Liver (tissue), 9 donors: ENCODE measurements around the gene AKAP12. TPM values are rescaled to one million over a fixed set of nuclear protein-coding genes. Genes with fewer than 3 reads are reported as not detected.
"Not testable (repeated sequence)": the region's sequence is repeated elsewhere in the genome, so short reads cannot be mapped to it uniquely, and the experiment has no call there.

ENCODE experiments used
- DNase-seq: peaks from one replicate; pipeline ENCODE4 v3.0.0-alpha.2; 2017; ENCODE audit warnings: low spot score
- H3K27ac ChIP-seq, 2 donors: one replicate each; pipeline ENCODE4 v1.7.0; 2013; ENCODE audit warnings: inconsistent platforms in 2 of 2, low read length in 2 of 2, control low read depth in 1 of 2, low read depth in 1 of 2, mild to moderate bottlenecking in 1 of 2
- H3K27me3 ChIP-seq, 4 donors: one replicate each; pipeline versions ENCODE4 v1.6.1 to v1.7.0; 2013; ENCODE audit warnings: low read length in 3 of 4, inconsistent platforms in 1 of 4, mild to moderate bottlenecking in 1 of 4, moderate library complexity in 1 of 4; ENCODE audit not compliant: control insufficient read depth in 4 of 4, insufficient read depth in 4 of 4
- H3K36me3 ChIP-seq, 4 donors: one replicate each; pipeline versions ENCODE4 v1.6.1 to v1.7.0; 2013; ENCODE audit warnings: low read length in 3 of 4, mild to moderate bottlenecking in 3 of 4, low read depth in 1 of 4, moderate library complexity in 1 of 4; ENCODE audit not compliant: control insufficient read depth in 4 of 4, insufficient read depth in 3 of 4
- H3K4me1 ChIP-seq, 4 donors: one replicate each; pipeline versions ENCODE4 v1.6.1 to v1.7.0; 2013; ENCODE audit warnings: low read length in 3 of 4, mild to moderate bottlenecking in 3 of 4, moderate library complexity in 1 of 4; ENCODE audit not compliant: control insufficient read depth in 4 of 4, insufficient read depth in 4 of 4
- H3K4me3 ChIP-seq, 3 donors: one replicate each; pipeline versions ENCODE4 v1.6.1 to v1.7.0; 2013; ENCODE audit warnings: low read length in 3 of 3, control low read depth in 1 of 3, low read depth in 1 of 3, mild to moderate bottlenecking in 1 of 3
- H3K9ac ChIP-seq, 2 donors: one replicate each; pipeline ENCODE4 v1.7.0; 2013; ENCODE audit warnings: low read length in 2 of 2, mild to moderate bottlenecking in 2 of 2, moderate library complexity in 2 of 2, control low read depth in 1 of 2, low read depth in 1 of 2
- H3K9me3 ChIP-seq, 4 donors: one replicate each; pipeline versions ENCODE4 v1.6.1 to v1.7.0; 2013; ENCODE audit warnings: low read length in 3 of 4; ENCODE audit not compliant: control insufficient read depth in 4 of 4
- CTCF ChIP-seq: fragments of 150-350 bp; IDR thresholded peaks from 2 replicates; pipeline ENCODE4 v1.5.1; 2017; ENCODE audit warnings: improper control_type of control experiment, low read depth, low read length; ENCODE audit not compliant: missing input control
- EGR1 ChIP-seq, 2 donors: IDR thresholded peaks; 2 replicates each; pipeline ENCODE4 v1.6.1; 2016 to 2018; ENCODE audit warnings: antibody characterized with exemption in 2 of 2, low read depth in 2 of 2
- FOXA1 ChIP-seq: IDR thresholded peaks from 2 replicates; pipeline ENCODE4 v1.6.1; 2016; ENCODE audit warnings: antibody characterized with exemption
- FOXA2 ChIP-seq: IDR thresholded peaks from 2 replicates; pipeline ENCODE4 v1.6.1; 2016; ENCODE audit warnings: antibody characterized with exemption
- GABPA ChIP-seq, 2 donors: IDR thresholded peaks in 1 of 2; conservative IDR thresholded peaks in 1 of 2; 2 replicates each; pipeline ENCODE4 v1.6.1; 2016; ENCODE audit warnings: antibody characterized with exemption in 2 of 2, mild to moderate bottlenecking in 1 of 2, moderate library complexity in 1 of 2
- HNF4A ChIP-seq, 2 donors: conservative IDR thresholded peaks; 2 replicates each; pipeline ENCODE4 v1.6.1; 2016; ENCODE audit warnings: antibody characterized with exemption in 2 of 2, mild to moderate bottlenecking in 2 of 2
- HNF4G ChIP-seq: IDR thresholded peaks from 2 replicates; pipeline ENCODE4 v1.6.1; 2016; ENCODE audit warnings: antibody characterized with exemption
- JUND ChIP-seq, 2 donors: IDR thresholded peaks; 2 replicates each; pipeline ENCODE4 v1.6.1; 2016; ENCODE audit warnings: antibody characterized with exemption in 2 of 2
- NR2F2 ChIP-seq: IDR thresholded peaks from 2 replicates; pipeline ENCODE4 v1.6.1; 2016; ENCODE audit warnings: antibody characterized with exemption
- RAD21 ChIP-seq, 2 donors: IDR thresholded peaks; 2 replicates each; pipeline ENCODE4 v1.6.1; 2016; ENCODE audit warnings: antibody characterized with exemption in 2 of 2, mild to moderate bottlenecking in 2 of 2
- REST ChIP-seq: IDR thresholded peaks from 2 replicates; pipeline ENCODE4 v1.6.1; 2016; ENCODE audit warnings: antibody characterized with exemption, mild to moderate bottlenecking
- RXRA ChIP-seq, 2 donors: IDR thresholded peaks; 2 replicates each; pipeline ENCODE4 v1.6.1; 2017 to 2018; ENCODE audit warnings: antibody characterized with exemption in 2 of 2, mild to moderate bottlenecking in 1 of 2
- SP1 ChIP-seq: IDR thresholded peaks from 2 replicates; pipeline ENCODE4 v1.6.1; 2018; ENCODE audit warnings: antibody characterized with exemption, mild to moderate bottlenecking
- TAF1 ChIP-seq: conservative IDR thresholded peaks from 2 replicates; pipeline ENCODE4 v1.6.1; 2016; ENCODE audit warnings: antibody characterized with exemption, mild to moderate bottlenecking
- YY1 ChIP-seq: IDR thresholded peaks from 2 replicates; pipeline ENCODE4 v1.6.1; 2016; ENCODE audit warnings: antibody characterized with exemption, mild to moderate bottlenecking
- ZBTB33 ChIP-seq: IDR thresholded peaks from 2 replicates; pipeline ENCODE4 v1.6.1; 2016; ENCODE audit warnings: antibody characterized with exemption
- WGBS: extraction: QIAGEN DNeasy Blood & Tissue Kit; methylation state at CpG from one replicate; pipeline ENCODE4 v1.1.7; 2013; 5-methylcytosine and 5-hydroxymethylcytosine counted together
- polyA plus RNA-seq, 2 donors: library from polyadenylated mRNA; stranded (reverse) in 1 of 2; unstranded in 1 of 2; fragments of 200-250 nt in 1 of 2; fragments of >200 nt in 1 of 2; fragmentation: Nextera tagmentation in 1 of 2; extraction: Ambion mirVana in 1 of 2; gene quantifications; one replicate each; pipeline versions ENCODE4 v1.2.1 to v1.2.3, GENCODE V29; 2013 to 2015
- total RNA-seq, 2 donors: library from RNA; depleted of rRNA; stranded (reverse); fragments of >200 nt; gene quantifications; one replicate each; pipeline ENCODE4 v1.2.3, GENCODE V29; 2014
- TF ChIP-seq, protein P1 (sequence below): IDR thresholded peaks from 2 replicates; pipeline ENCODE4 v1.6.1; 2016; ENCODE audit warnings: antibody characterized with exemption
- TF ChIP-seq, protein P2 (sequence below): IDR thresholded peaks from 2 replicates; pipeline ENCODE4 v1.6.1; 2016; ENCODE audit warnings: antibody characterized with exemption
- donor health status: healthy.
- donor health status: healthy.
- donor health status: healthy.
- donor health status: healthy.
- donor health status: healthy.

AKAP12 gene
- total and polyA plus RNA-seq, 4 donors = 6.7 to 14.8 (median 8.6) TPM

GRCh38 chr6:151341476-151342195 is 101.9 kb downstream of the AKAP12 start:
- H3K9ac ChIP-seq = no peak overlapping the region
- H3K27me3 ChIP-seq = no peaks in the 10 kb centered on the region
- no peak for TF ChIP-seq HNF4G
- no peak for TF ChIP-seq FOXA2
- TF ChIP-seq ZBTB33 = no peak
- TF ChIP-seq JUND (IDR thresholded peaks at IDR 0.05) = no peak
- TF ChIP-seq TAF1 = no peak
- no peak for TF ChIP-seq REST
- TF ChIP-seq SP1 = no peak
- TF ChIP-seq CTCF = no peak
- no peak for TF ChIP-seq NR2F2
- TF ChIP-seq, protein P1, sequence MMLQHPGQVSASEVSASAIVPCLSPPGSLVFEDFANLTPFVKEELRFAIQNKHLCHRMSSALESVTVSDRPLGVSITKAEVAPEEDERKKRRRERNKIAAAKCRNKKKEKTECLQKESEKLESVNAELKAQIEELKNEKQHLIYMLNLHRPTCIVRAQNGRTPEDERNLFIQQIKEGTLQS = no peak
- TF ChIP-seq RXRA (IDR thresholded peaks at IDR 0.05) = no peak
- TF ChIP-seq, protein P2, sequence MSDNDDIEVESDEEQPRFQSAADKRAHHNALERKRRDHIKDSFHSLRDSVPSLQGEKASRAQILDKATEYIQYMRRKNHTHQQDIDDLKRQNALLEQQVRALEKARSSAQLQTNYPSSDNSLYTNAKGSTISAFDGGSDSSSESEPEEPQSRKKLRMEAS = no peak
- no peak for TF ChIP-seq RAD21 (IDR thresholded peaks at IDR 0.05)
- TF ChIP-seq FOXA1 = no peak
- no peak for TF ChIP-seq YY1
- no peak for TF ChIP-seq EGR1 (IDR thresholded peaks at IDR 0.05; ENCODE audit: low read depth in 2 of 2)
- no peak for TF ChIP-seq GABPA (IDR thresholded peaks at IDR 0.05 in 1 of 2, conservative IDR thresholded peaks at IDR 0.05 in 1 of 2)
- no peak for TF ChIP-seq HNF4A (conservative IDR thresholded peaks at IDR 0.05)
- no peaks in the 10 kb centered on the region for H3K9me3 ChIP-seq
- no peak overlapping the region for H3K27ac ChIP-seq
- no peak overlapping the region for H3K4me3 ChIP-seq
- no peaks in the 10 kb centered on the region for H3K4me1 ChIP-seq
- DNase-seq = no peak
- no peaks in the 10 kb centered on the region for H3K36me3 ChIP-seq
- WGBS = 94% methylated on average over 52 of the region's 52 CpGs

GRCh38 chr6:151342750-151343149 is 103.0 kb downstream of the AKAP12 start:
- WGBS = 90% methylated on average over 10 of the region's 10 CpGs
- not testable (repeated sequence) for H3K4me1 ChIP-seq, H3K9me3 ChIP-seq, DNase-seq, H3K9ac ChIP-seq, H3K36me3 ChIP-seq, H3K27ac ChIP-seq, H3K4me3 ChIP-seq, H3K27me3 ChIP-seq
